Keratinocyte (primary cell): ENCODE measurements around the gene NECAB3. TPM values are rescaled to one million over a fixed set of nuclear protein-coding genes. Genes with fewer than 3 reads are reported as not detected.

Source experiments
- DNase-seq: peaks from one replicate; pipeline ENCODE4 v3.0.0-alpha.2; 2011; ENCODE audit warnings: low read depth, missing footprints, low spot score
- FAIRE-seq: peaks from 2 replicates; lab custom pipeline; 2011; peaks lifted over from hg19 to GRCh38; lab: Jason Lieb, UNC
- H2AFZ ChIP-seq: 2 replicates; pipeline ENCODE4 v1.6.0; 2012; ENCODE audit warnings: low read length, control low read depth, inconsistent platforms; ENCODE audit not compliant: control insufficient read depth
- H3K27ac ChIP-seq: 2 replicates; pipeline ENCODE4 v1.5.1; 2011; ENCODE audit warnings: low read length; ENCODE audit not compliant: control insufficient read depth, insufficient read depth
- H3K27me3 ChIP-seq: 3 replicates; pipeline ENCODE4 v1.6.0; 2011; ENCODE audit warnings: low read length; ENCODE audit not compliant: control insufficient read depth, insufficient read depth; ENCODE audit errors: extremely low read depth
- H3K36me3 ChIP-seq, 2 experiments: 2 replicates in 1 of 2; 3 replicates in 1 of 2; pipeline ENCODE4 v1.5.1; 2011; ENCODE audit warnings: low read length in 2 of 2, mild to moderate bottlenecking in 1 of 2; ENCODE audit not compliant: control insufficient read depth in 2 of 2, insufficient read depth in 2 of 2; ENCODE audit errors: extremely low read depth in 1 of 2
- H3K4me1 ChIP-seq: 3 replicates; pipeline ENCODE4 v1.5.1; 2011; ENCODE audit warnings: low read length; ENCODE audit not compliant: control insufficient read depth, insufficient read depth; ENCODE audit errors: extremely low read depth
- H3K4me2 ChIP-seq: 3 replicates; pipeline ENCODE4 v1.6.0; 2011; ENCODE audit warnings: low read depth, low read length; ENCODE audit not compliant: control insufficient read depth, insufficient read depth; ENCODE audit errors: extremely low read depth
- H3K4me3 ChIP-seq, 3 experiments: fragments of 200-600 bp in 1 of 3; sonication (generic) in 1 of 3; 2 replicates in 2 of 3; 3 replicates in 1 of 3; pipeline ENCODE4 v1.5.1; 2011 to 2016; ENCODE audit warnings: low read length in 3 of 3, mild to moderate bottlenecking in 3 of 3, control low read depth in 2 of 3, inconsistent platforms in 1 of 3, low read depth in 1 of 3, mixed read lengths in 1 of 3, mixed run types in 1 of 3, moderate library complexity in 1 of 3; ENCODE audit not compliant: control insufficient read depth in 2 of 3, insufficient read depth in 2 of 3; ENCODE audit errors: extremely low read depth in 1 of 3
- H3K79me2 ChIP-seq: 2 replicates; pipeline ENCODE4 v1.6.0; 2012; ENCODE audit warnings: low read length; ENCODE audit not compliant: control insufficient read depth, insufficient read depth
- H3K9ac ChIP-seq: 3 replicates; pipeline ENCODE4 v1.6.0; 2011; ENCODE audit warnings: low read length; ENCODE audit not compliant: control insufficient read depth, insufficient read depth; ENCODE audit errors: extremely low read depth
- H3K9me1 ChIP-seq: 3 replicates; pipeline ENCODE4 v1.6.0; 2011; ENCODE audit warnings: low read length; ENCODE audit not compliant: control insufficient read depth, insufficient read depth; ENCODE audit errors: extremely low read depth
- H3K9me3 ChIP-seq: 2 replicates; pipeline ENCODE4 v1.5.1; 2012; ENCODE audit warnings: low read depth, low read length; ENCODE audit not compliant: control insufficient read depth
- H4K20me1 ChIP-seq: 3 replicates; pipeline ENCODE4 v1.6.0; 2011; ENCODE audit warnings: low read length; ENCODE audit not compliant: control insufficient read depth, insufficient read depth; ENCODE audit errors: extremely low read depth
- CTCF ChIP-seq, 3 experiments: IDR thresholded peaks in 1 of 3; conservative IDR thresholded peaks in 1 of 3; optimal IDR thresholded peaks in 1 of 3; 2 replicates in 2 of 3; 3 replicates in 1 of 3; pipeline versions ENCODE3 to v1.5.1; 2011; ENCODE audit warnings: low read length in 3 of 3, mild to moderate bottlenecking in 3 of 3, moderate library complexity in 2 of 3, control low read depth in 1 of 3, inconsistent platforms in 1 of 3; ENCODE audit not compliant: insufficient read depth in 2 of 3; ENCODE audit errors: extremely low read depth in 1 of 3
- EZH2 ChIP-seq: IDR thresholded peaks from one replicate; pipeline ENCODE4 v1.6.1; 2012; ENCODE audit warnings: inconsistent platforms, mild to moderate bottlenecking, low read length, moderate library complexity
- dilution Hi-C: fragments of 300-500 bp; cut with MboI; formaldehyde crosslinking; loops from one replicate; pipeline ENCODE4 v1.7.0; 2020; ENCODE audit warnings: low sequenced_read_pairs; ENCODE audit not compliant: extremely low pct_ligation_motif_present
- polyA minus RNA-seq, 3 experiments: library from RNA; depleted of rRNA, polyadenylated mRNA; stranded (reverse); fragments of >200 nt; gene quantifications; 1 replicate in 1 of 3; 2 replicates in 1 of 3; 3 replicates in 1 of 3; pipeline ENCODE4 v1.2.3, GENCODE V29; 2011
- polyA plus RNA-seq, 5 experiments: library from polyadenylated mRNA; depleted of rRNA in 3 of 5; stranded (reverse) in 3 of 5; stranded (forward) in 1 of 5; unstranded in 1 of 5; fragments of >200 nt; gene quantifications; 1 replicate in 1 of 5; 2 replicates in 3 of 5; 3 replicates in 1 of 5; pipeline versions ENCODE4 v1.2.1 to v1.2.3, GENCODE V29; 2011 to 2012; ENCODE audit warnings: missing spikeins in 2 of 5, low read depth in 1 of 5, low replicate concordance in 1 of 5

NECAB3 gene
- polyA plus RNA-seq (3.8 to 10.3 TPM (median 4.6 TPM) in 3 replicates), polyA minus RNA-seq (4.0 to 10.3 TPM (median 4.7 TPM) in 3 replicates)
- 1.0 TPM for polyA plus RNA-seq (2011; ENCODE audit: low read depth)
- polyA plus RNA-seq (2011; cell fraction: cytosol; rRNA removed): 2.2 and 6.7 TPM in 2 replicates
- 18.5 and 27.1 TPM in 2 replicates for polyA plus RNA-seq (2011; cell fraction: nucleus; rRNA removed)
- 4.2 and 4.5 TPM in 2 replicates for polyA plus RNA-seq (2012; ENCODE audit: low replicate concordance)
- 8.4 TPM for polyA minus RNA-seq (2011; cell fraction: cytosol; rRNA and poly(A)+ RNA removed)
- polyA minus RNA-seq (2011; cell fraction: nucleus; rRNA and poly(A)+ RNA removed): 3.0 and 8.1 TPM in 2 replicates

DNA sequence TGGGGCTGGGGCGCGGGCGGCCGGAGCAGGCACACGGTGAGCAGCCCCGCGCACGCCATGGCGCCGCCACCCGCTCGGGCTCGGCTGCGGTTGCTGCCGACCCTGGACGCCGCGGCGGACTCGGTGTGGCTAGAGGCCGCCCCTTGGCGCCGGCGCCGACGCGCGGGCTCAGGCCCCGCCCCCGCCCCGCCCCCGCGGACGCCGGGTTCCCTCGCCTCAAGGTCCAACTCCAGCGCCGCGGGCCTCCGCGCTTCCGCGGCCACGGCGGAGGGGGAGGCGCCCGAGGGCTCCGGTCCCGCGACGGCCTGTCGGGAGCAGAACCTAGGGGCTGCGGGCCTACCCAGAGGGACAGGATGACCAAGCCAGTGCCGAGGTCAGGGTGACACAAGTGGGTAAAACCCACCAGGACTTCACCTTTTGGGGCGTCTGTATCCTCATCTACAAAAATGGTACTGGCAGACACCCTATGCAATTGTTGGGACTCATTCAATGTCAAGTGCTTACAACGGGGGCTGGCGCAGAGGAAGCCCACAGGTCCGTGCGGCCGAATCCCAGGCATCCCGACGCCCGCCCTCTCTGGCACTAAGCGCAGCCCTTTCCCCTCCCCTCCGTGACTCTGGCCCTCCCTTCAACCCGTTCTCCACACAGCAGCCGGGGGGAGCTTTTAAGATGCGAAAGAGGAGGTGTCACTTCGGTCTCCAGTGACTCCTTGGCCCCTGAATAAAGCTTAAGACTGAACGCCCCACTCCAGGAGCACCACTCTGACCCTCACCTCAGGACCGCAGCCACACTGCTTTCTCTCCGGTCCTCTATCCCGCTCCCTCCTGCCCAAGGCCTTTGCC lies at the start of gene NECAB3:
TSS of gene NECAB3 (minus strand) at position 135 of the 842 bp plus-strand sequence. CDS start at position 59, 76 bp downstream.
- Histone ChIP-seq H3K9me3 (no peaks in the 10 kb centered on the region), H3K36me3 (no peaks in the 10 kb centered on the region), H3K27me3 (no peaks in the 10 kb centered on the region), H3K4me2 (peak within 1 kb of the TSS; percentile 77), H3K27ac (no peak within 1 kb of the TSS), H2AFZ (peak within 1 kb of the TSS; percentile 68), H3K9ac (peak within 1 kb of the TSS; percentile 65), H3K9me1 (no peaks in the 10 kb centered on the region), H3K79me2 (no peaks in the 10 kb centered on the region), H3K4me3 (peak within 1 kb of the TSS; percentile 47 to 67 (median 63)), H3K4me1 (peaks cover 2% of the 10 kb centered on the region), H4K20me1 (no peaks in the 10 kb centered on the region)
- DNase-seq (no peak), FAIRE-seq (no peak)
- dilution Hi-C loops: no loop called here
- no peak for TF ChIP-seq EZH2

- no peaks in the 10 kb centered on the region for H3K36me3 ChIP-seq
- no peaks in the 10 kb centered on the region for H4K20me1 ChIP-seq
- no peak overlapping the region for H3K27ac ChIP-seq
- H3K27me3 ChIP-seq: no peaks in the 10 kb centered on the region
- peaks cover 7% of the 10 kb centered on the region for H3K4me1 ChIP-seq
- no peaks in the 10 kb centered on the region for H3K79me2 ChIP-seq
- TF ChIP-seq CTCF (optimal IDR thresholded peaks at IDR 0.05 in 1 of 3, IDR thresholded peaks at IDR 0.05 in 1 of 3, conservative IDR thresholded peaks at IDR 0.05 in 1 of 3; ENCODE audit: extremely low read depth in 1 of 3, insufficient read depth in 2 of 3, low read length in 3 of 3) (no peak), EZH2 (no peak)
- no peak for FAIRE-seq
- H3K4me2 ChIP-seq: no peak overlapping the region
- H3K9ac ChIP-seq: no peak overlapping the region
- no peaks in the 10 kb centered on the region for H3K9me1 ChIP-seq
- H2AFZ ChIP-seq: no peak overlapping the region
- dilution Hi-C loops: no loop called here
- no peak overlapping the region for H3K4me3 ChIP-seq
- no peaks in the 10 kb centered on the region for H3K9me3 ChIP-seq
- DNase-seq: no peak
Observed at GRCh38 chr20:33721391-33722140, 47.3 kb upstream of the NECAB3 start.
